ENCODE data around the gene LRIG3.

DNA sequence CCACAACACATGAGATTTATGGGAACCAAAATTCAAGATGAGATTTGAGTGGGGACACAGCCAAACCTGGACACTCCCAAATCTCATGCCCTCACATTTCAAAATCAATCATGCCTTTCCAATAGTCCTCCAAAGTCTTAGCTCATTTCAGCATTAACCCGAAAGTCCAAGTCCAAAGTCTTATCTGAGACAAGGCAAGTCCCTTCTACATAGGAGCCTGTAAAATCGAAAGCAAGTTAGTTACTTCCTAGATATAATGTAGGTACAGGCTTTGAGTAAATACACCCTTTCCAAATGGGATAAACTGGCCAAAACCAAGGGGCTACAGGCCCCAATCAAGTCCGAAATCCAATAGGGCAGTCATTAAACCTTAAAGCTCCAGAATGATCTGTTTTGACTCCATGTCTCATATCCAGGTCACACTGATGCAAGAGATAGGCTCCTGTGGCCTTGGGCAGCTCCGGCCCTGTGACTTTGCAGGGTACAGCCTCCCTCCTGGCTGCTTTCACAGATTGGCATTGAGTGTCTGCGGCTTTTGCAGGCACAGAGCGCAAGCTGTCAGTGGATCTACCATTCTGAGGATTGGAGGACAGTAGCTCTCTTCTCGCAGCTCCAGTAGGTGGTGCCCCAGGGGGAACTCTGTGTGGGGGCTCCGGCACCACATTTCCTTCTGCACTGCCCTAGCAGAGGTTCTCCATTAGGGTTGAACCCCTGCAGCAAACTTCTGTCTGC, 60.1 kb downstream of the LRIG3 start:
- no peak for TF ChIP-seq EP300 (IDR thresholded peaks at IDR 0.05)
- TF ChIP-seq, protein P1, sequence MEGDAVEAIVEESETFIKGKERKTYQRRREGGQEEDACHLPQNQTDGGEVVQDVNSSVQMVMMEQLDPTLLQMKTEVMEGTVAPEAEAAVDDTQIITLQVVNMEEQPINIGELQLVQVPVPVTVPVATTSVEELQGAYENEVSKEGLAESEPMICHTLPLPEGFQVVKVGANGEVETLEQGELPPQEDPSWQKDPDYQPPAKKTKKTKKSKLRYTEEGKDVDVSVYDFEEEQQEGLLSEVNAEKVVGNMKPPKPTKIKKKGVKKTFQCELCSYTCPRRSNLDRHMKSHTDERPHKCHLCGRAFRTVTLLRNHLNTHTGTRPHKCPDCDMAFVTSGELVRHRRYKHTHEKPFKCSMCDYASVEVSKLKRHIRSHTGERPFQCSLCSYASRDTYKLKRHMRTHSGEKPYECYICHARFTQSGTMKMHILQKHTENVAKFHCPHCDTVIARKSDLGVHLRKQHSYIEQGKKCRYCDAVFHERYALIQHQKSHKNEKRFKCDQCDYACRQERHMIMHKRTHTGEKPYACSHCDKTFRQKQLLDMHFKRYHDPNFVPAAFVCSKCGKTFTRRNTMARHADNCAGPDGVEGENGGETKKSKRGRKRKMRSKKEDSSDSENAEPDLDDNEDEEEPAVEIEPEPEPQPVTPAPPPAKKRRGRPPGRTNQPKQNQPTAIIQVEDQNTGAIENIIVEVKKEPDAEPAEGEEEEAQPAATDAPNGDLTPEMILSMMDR (IDR thresholded peaks at IDR 0.05) = no peak
